H1 (cell line): ENCODE results near the gene CACNA2D1.

Experiments
- EZH2 ChIP-seq: fragments of 200-600 bp; sonication (generic); IDR thresholded peaks from 2 replicates; pipeline ENCODE4 v1.7.1; 2012; ENCODE audit warnings: low read depth, mild to moderate bottlenecking, moderate library complexity, low read length, inconsistent platforms; ENCODE audit not compliant: severe bottlenecking
- SIX5 ChIP-seq: IDR thresholded peaks from 2 replicates; pipeline ENCODE4 v1.6.1; 2011; ENCODE audit warnings: mild to moderate bottlenecking, low read depth, low read length

- TF ChIP-seq EZH2 (no peak), SIX5 (no peak)
Observed at GRCh38 chr7:82360591-82361368, 82.8 kb downstream of the CACNA2D1 start.
